IPS-18c (cell line): ENCODE measurements around the gene SULT4A1.

Source experiments
- H3K4me3 ChIP-seq: 2 replicates; pipeline ENCODE4 v1.7.0; 2013; ENCODE audit warnings: low read depth, mild to moderate bottlenecking, low read length, moderate library complexity; ENCODE audit not compliant: insufficient read depth
- H3K9me3 ChIP-seq: one replicate; pipeline ENCODE4 v1.6.1; 2013; ENCODE audit warnings: mild to moderate bottlenecking, low read length, moderate library complexity; ENCODE audit not compliant: control insufficient read depth, insufficient read depth

SULT4A1 gene

GRCh38 chr22:43889860-43890253 lies 27.5 kb upstream of the SULT4A1 start:
- Histone ChIP-seq H3K9me3 (no peaks in the 10 kb centered on the region), H3K4me3 (no peak overlapping the region)

- Histone ChIP-seq H3K9me3 (no peaks in the 10 kb centered on the region), H3K4me3 (no peak overlapping the region)
Measured at GRCh38 chr22:43889201-43889859, 27.0 kb upstream of the SULT4A1 start.

DNA sequence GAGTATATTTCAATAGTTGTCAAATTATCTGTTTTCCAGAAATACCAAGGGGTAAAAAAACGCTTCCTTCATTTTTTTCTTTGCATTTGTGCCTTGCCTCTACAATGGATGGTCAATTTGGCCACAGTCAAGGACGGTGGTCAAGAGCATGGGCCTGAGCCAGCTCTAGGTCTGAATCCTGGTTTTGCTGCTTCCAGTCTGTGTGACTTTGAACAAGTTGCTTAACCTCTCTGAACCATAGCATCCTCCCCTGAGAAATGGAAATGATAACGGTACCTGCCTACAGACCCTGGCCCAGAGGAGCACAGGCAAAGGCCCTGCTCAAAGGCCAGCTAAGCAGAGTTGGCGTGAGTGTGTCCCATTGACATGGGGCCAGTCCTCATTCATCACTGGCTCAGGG lies 26.4 kb upstream of the SULT4A1 start:
- Histone ChIP-seq H3K9me3 (no peaks in the 10 kb centered on the region), H3K4me3 (no peak overlapping the region)

GRCh38 chr22:43887391-43887790 lies 25.1 kb upstream of the SULT4A1 start:
- H3K9me3 ChIP-seq = no peaks in the 10 kb centered on the region
- no peak overlapping the region for H3K4me3 ChIP-seq

- Histone ChIP-seq H3K9me3 (no peaks in the 10 kb centered on the region), H3K4me3 (no peak overlapping the region)
Measured at GRCh38 chr22:43886231-43886630, 23.9 kb upstream of the SULT4A1 start.

GRCh38 chr22:43885786-43886185 lies 23.5 kb upstream of the SULT4A1 start:
- H3K9me3 ChIP-seq = no peaks in the 10 kb centered on the region
- H3K4me3 ChIP-seq = no peak overlapping the region

- H3K9me3 ChIP-seq = no peaks in the 10 kb centered on the region
- H3K4me3 ChIP-seq = no peak overlapping the region
Measured at GRCh38 chr22:43885319-43885671, 23.0 kb upstream of the SULT4A1 start.

GRCh38 chr22:43884600-43885318 lies 22.4 kb upstream of the SULT4A1 start:
- H3K4me3 ChIP-seq = no peak overlapping the region
- no peaks in the 10 kb centered on the region for H3K9me3 ChIP-seq

DNA sequence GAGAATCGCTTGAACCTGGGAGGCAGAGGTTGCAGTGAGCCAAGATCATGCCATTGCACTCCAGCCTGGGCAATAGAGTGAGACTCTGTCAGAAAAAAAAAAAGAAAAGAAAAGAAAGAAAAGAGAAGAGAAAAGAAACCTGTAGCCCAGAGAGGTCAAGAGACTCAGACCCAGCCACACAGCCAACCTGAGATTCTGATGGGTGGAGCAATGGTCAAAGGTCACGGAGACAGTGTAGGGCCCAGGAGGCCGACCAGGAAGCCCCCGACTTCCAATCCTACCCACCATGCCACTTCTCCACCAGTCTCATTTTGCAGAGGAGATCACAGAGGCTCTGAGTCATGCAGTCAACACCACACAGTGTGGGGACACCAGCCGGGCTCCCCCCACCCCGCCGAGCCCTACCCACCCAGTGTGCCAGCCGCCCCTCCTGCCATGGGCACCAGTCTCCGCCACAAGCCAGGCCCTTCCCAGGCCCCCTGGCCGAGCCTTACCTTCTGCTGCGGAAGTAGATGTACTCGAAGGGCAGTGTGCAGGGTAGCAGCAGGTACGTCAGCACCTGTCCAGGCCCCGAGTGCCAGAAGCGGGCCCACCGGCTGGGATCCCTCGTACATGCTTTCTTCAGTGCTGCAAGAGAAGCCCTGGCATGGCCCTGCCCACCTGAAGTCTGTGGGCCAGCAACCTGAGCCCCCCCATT lies 21.6 kb upstream of the SULT4A1 start:
- H3K4me3 ChIP-seq = no peak overlapping the region
- no peaks in the 10 kb centered on the region for H3K9me3 ChIP-seq

GRCh38 chr22:43883012-43883661 lies 20.8 kb upstream of the SULT4A1 start:
- Histone ChIP-seq H3K9me3 (no peaks in the 10 kb centered on the region), H3K4me3 (no peak overlapping the region)

- Histone ChIP-seq H3K4me3 (no peak overlapping the region), H3K9me3 (no peaks in the 10 kb centered on the region)
Measured at GRCh38 chr22:43882122-43882767, 19.9 kb upstream of the SULT4A1 start.

GRCh38 chr22:43881091-43882061 lies 19.1 kb upstream of the SULT4A1 start:
- Histone ChIP-seq H3K4me3 (no peak overlapping the region; the same call in 1 of the 2 replicates), H3K9me3 (no peaks in the 10 kb centered on the region)

DNA sequence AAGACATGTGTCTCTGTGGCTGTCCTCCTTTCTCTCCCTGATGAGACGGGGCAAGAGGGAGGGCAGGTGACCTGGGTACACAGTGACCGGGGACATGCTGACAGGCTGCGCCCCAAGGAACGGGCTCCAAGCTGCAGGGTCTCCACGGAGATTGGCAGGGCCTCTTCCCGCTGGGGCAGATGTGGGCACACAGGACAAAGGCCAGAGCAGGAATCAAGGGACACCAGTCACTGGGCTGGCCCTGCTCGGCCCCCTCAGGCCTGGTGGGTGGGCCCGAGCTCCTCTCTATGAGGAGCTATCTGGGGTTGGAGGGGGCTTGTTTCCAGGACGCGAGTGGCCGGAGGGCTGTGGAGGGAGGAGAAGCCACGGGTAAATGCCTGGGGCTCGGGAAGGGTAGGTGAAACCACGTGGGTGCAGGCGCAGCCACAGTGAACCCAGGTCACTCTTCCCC lies 18.3 kb upstream of the SULT4A1 start:
- no peak overlapping the region for H3K4me3 ChIP-seq
- no peaks in the 10 kb centered on the region for H3K9me3 ChIP-seq

GRCh38 chr22:43879901-43880540 lies 17.7 kb upstream of the SULT4A1 start:
- Histone ChIP-seq H3K9me3 (no peaks in the 10 kb centered on the region), H3K4me3 (no peak overlapping the region)

- peaks cover 2% of the 10 kb centered on the region for H3K9me3 ChIP-seq
- H3K4me3 ChIP-seq = no peak overlapping the region
Measured at GRCh38 chr22:43878831-43879550, 16.7 kb upstream of the SULT4A1 start.
